Astrocyte (in vitro differentiated cells and primary cell): ENCODE data around the gene UMODL1.

Experiments used
- EZH2 ChIP-seq: IDR thresholded peaks from 2 replicates; pipeline ENCODE4 v1.6.1; 2012; ENCODE audit warnings: mild to moderate bottlenecking, low read length, inconsistent platforms; ENCODE audit not compliant: insufficient read depth
- TF ChIP-seq, protein P1 (sequence below): IDR thresholded peaks from 2 replicates; pipeline ENCODE4 v1.5.1; 2011; ENCODE audit warnings: low read depth, mild to moderate bottlenecking, inconsistent platforms, low read length, moderate library complexity; ENCODE audit not compliant: insufficient read depth

DNA sequence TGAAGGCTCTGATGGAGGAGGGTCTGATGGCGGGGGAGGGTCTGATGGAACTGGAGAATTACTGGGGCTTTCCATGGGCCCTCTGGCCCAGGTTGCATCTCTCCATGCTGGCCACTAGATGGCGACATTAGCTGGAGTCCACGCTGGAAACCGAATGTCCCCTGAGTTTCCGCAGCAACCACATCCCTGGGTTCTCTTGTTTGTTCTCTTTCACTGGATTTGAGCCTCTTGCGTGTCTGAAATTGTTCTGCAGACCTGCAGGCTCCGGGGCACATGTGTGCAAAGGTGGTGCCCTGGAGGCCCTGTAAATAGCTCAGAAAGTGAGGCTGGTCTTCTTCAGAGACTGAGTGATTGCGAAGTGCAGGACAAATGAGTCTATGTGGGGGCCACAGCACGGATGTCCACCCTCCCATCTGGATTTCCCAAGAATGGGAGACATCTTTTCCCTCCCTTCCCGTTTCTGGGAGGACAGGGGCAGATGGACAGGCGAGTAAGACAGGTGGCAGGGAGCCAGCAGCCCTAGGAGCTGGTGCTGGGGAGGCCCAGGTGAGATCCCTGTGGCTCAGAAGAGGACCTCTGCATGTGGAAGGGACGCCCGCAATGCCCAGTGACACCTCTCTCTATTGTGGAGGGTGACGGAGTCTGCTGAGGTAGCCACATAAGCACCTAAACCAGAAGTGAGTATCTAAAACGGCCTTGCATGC lies 74.6 kb downstream of the UMODL1 start:
- TF ChIP-seq, protein P1, sequence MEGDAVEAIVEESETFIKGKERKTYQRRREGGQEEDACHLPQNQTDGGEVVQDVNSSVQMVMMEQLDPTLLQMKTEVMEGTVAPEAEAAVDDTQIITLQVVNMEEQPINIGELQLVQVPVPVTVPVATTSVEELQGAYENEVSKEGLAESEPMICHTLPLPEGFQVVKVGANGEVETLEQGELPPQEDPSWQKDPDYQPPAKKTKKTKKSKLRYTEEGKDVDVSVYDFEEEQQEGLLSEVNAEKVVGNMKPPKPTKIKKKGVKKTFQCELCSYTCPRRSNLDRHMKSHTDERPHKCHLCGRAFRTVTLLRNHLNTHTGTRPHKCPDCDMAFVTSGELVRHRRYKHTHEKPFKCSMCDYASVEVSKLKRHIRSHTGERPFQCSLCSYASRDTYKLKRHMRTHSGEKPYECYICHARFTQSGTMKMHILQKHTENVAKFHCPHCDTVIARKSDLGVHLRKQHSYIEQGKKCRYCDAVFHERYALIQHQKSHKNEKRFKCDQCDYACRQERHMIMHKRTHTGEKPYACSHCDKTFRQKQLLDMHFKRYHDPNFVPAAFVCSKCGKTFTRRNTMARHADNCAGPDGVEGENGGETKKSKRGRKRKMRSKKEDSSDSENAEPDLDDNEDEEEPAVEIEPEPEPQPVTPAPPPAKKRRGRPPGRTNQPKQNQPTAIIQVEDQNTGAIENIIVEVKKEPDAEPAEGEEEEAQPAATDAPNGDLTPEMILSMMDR = peak; percentile 90
- no peak for TF ChIP-seq EZH2
